ENCODE results near the gene PCDHGB1.

GRCh38 chr5:141398608-141399007 is 48.7 kb downstream of the PCDHGB1 start:
- TF ChIP-seq CTCF (IDR thresholded peaks at IDR 0.05), result no peak
- TF ChIP-seq ZFX (IDR thresholded peaks at IDR 0.05; ENCODE audit: borderline replicate concordance), result no peak
